ENCODE results near the gene ARHGEF9.

GRCh38 chrX:63746278-63746677 is 38.7 kb downstream of the ARHGEF9 start:
- TF ChIP-seq HDGF (IDR thresholded peaks at IDR 0.05; ENCODE audit: borderline replicate concordance), result no peak
- TF ChIP-seq BHLHE40 (IDR thresholded peaks at IDR 0.05; ENCODE audit: borderline replicate concordance), result no peak
- TF ChIP-seq FOXK2 (IDR thresholded peaks at IDR 0.05), result no peak
- TF ChIP-seq SUZ12 (IDR thresholded peaks at IDR 0.05), result no peak
- TF ChIP-seq NFRKB (IDR thresholded peaks at IDR 0.05), result no peak
- TF ChIP-seq TARDBP (IDR thresholded peaks at IDR 0.05), result no peak
- TF ChIP-seq PKNOX1 (IDR thresholded peaks at IDR 0.05), result no peak
- TF ChIP-seq SP1 (IDR thresholded peaks at IDR 0.05), result no peak
